Ovary (tissue), 3 donors: Measurements from ENCODE around the gene AK9.

Experiments
- CTCF ChIP-seq, 3 donors: fragments of 450-650 bp in 2 of 3; fragments of 200-600 bp in 1 of 3; IDR thresholded peaks; one replicate each; pipeline versions ENCODE4 v1.5.1 to v1.8.0; 2016 to 2022; ENCODE audit warnings: antibody characterized with exemption in 3 of 3, mild to moderate bottlenecking in 1 of 3
- EP300 ChIP-seq: sonication (generic); formaldehyde crosslinking; IDR thresholded peaks from one replicate; pipeline ENCODE4 v1.6.1; 2017; ENCODE audit warnings: antibody characterized with exemption
- POLR2A ChIP-seq: fragments of 450-650 bp; IDR thresholded peaks from one replicate; pipeline ENCODE4 v1.6.1; 2017; ENCODE audit warnings: antibody characterized with exemption, mild to moderate bottlenecking, moderate library complexity
- donor health status: DM: no; HTN: no; CAD: no.

GRCh38 chr6:109503327-109504224 lies 187.4 kb downstream of the AK9 start:
- TF ChIP-seq CTCF (IDR thresholded peaks at IDR 0.05) (no peak), POLR2A (no peak), EP300 (no peak)
